GM12878 (cell line): ENCODE data around the gene C20orf96. TPM values are rescaled to one million over a fixed set of nuclear protein-coding genes. Genes with fewer than 3 reads are reported as not detected.

Source experiments
- ATAC-seq: fragments of 200-7000 bp; cut with Tn5 transposase; 3 replicates; pipeline ENCODE4 v1.9.1; 2020; ENCODE audit warnings: mild to moderate bottlenecking, moderate library complexity
- BruUV-seq: library from RNA; stranded (reverse); fragments of 400-500 nt; replicated peaks from 2 replicates; lab custom pipeline; 2021; lab: Mats Ljungman, UMichigan
- CTCF ChIA-PET: fragments of 300-600 bp; sonication (Branson Sonifier 250); formaldehyde crosslinking; extraction: SDS; loops from one replicate; lab custom pipeline; 2021; ENCODE audit warnings: inconsistent platforms; lab: Yijun Ruan, JAX
- POLR2A ChIA-PET: fragments of 350-600 bp; formaldehyde crosslinking; extraction: SDS; loops from one replicate; lab custom pipeline; 2021; ENCODE audit warnings: inconsistent platforms; lab: Charles Lee
- RAD21 ChIA-PET: fragments of 300-600 bp; sonication (Branson Sonifier 250); formaldehyde crosslinking; loops from one replicate; lab custom pipeline; 2023; ENCODE audit warnings: antibody characterized with exemption; ENCODE audit not compliant: unreplicated experiment; lab: Charles Lee
- SMC1A ChIA-PET: fragments of 300-600 bp; sonication (Branson Sonifier 250); formaldehyde crosslinking; loops from one replicate; lab custom pipeline; 2023; ENCODE audit not compliant: unreplicated experiment, uncharacterized antibody; lab: Charles Lee
- DNase-seq: peaks from one replicate; pipeline ENCODE4 v3.0.0-alpha.2; 2011; ENCODE audit warnings: low read depth, low spot score
- FAIRE-seq: peaks from 3 replicates; lab custom pipeline; 2011; peaks lifted over from hg19 to GRCh38; lab: Jason Lieb, UNC
- H2AFZ ChIP-seq: 2 replicates; pipeline ENCODE4 v1.6.0; 2011; ENCODE audit warnings: low read depth, low read length, control low read depth; ENCODE audit not compliant: control insufficient read depth
- H3K27ac ChIP-seq: 2 replicates; pipeline ENCODE4 v1.5.1; 2011; ENCODE audit warnings: control low read depth; ENCODE audit not compliant: control insufficient read depth, insufficient read depth
- H3K27me3 ChIP-seq, 2 experiments: replicated peaks in 1 of 2; 2 replicates each; pipeline versions ENCODE4 v1.6.0 to v1.6.1; 2011; ENCODE audit warnings: low read length in 1 of 2; ENCODE audit not compliant: control insufficient read depth in 2 of 2, insufficient read depth in 2 of 2
- H3K36me3 ChIP-seq, 2 experiments: 2 replicates each; pipeline ENCODE4 v1.5.1; 2011; ENCODE audit warnings: low read length in 1 of 2; ENCODE audit not compliant: control insufficient read depth in 2 of 2, insufficient read depth in 2 of 2
- H3K4me1 ChIP-seq: 2 replicates; pipeline ENCODE4 v1.6.1; 2011; ENCODE audit warnings: mild to moderate bottlenecking, low read length, moderate library complexity, mixed read lengths; ENCODE audit not compliant: control insufficient read depth, insufficient read depth
- H3K4me2 ChIP-seq: 2 replicates; pipeline ENCODE4 v1.6.0; 2011; ENCODE audit warnings: control low read depth; ENCODE audit not compliant: control insufficient read depth, insufficient read depth
- H3K4me3 ChIP-seq: fragments of 200-600 bp; sonication (generic); 2 replicates; pipeline ENCODE4 v1.5.1; 2016
- H3K79me2 ChIP-seq: 2 replicates; pipeline ENCODE4 v1.6.0; 2011; ENCODE audit warnings: low read length; ENCODE audit not compliant: control insufficient read depth, insufficient read depth
- H3K9ac ChIP-seq: 2 replicates; pipeline ENCODE4 v1.8.0; 2011; ENCODE audit warnings: low read length, control low read depth, mixed read lengths; ENCODE audit not compliant: control insufficient read depth, insufficient read depth
- H3K9me3 ChIP-seq: replicated peaks from 3 replicates; pipeline ENCODE4 v1.5.1; 2011; ENCODE audit warnings: mild to moderate bottlenecking, low read length; ENCODE audit not compliant: control insufficient read depth, insufficient read depth
- H4K20me1 ChIP-seq: 2 replicates; pipeline ENCODE4 v1.6.0; 2011; ENCODE audit not compliant: control insufficient read depth, insufficient read depth
- IRF5 ChIP-seq: fragments of 450-650 bp; IDR thresholded peaks from 2 replicates; pipeline ENCODE4 v1.6.1; 2017; ENCODE audit warnings: borderline replicate concordance
- MXI1 ChIP-seq: fragments of 150-350 bp; IDR thresholded peaks from 2 replicates; pipeline ENCODE4 v1.6.1; 2011; ENCODE audit warnings: low read depth, mild to moderate bottlenecking, inconsistent platforms, low read length, improper control_type of control experiment
- MYB ChIP-seq: fragments of 150-350 bp; IDR thresholded peaks from 2 replicates; pipeline ENCODE4 v1.6.1; 2014; ENCODE audit warnings: mild to moderate bottlenecking, low read depth, low read length, borderline replicate concordance
- RUNX3 ChIP-seq: IDR thresholded peaks from 2 replicates; pipeline ENCODE4 v1.6.1; 2012; ENCODE audit warnings: low read length, inconsistent platforms
- TARDBP ChIP-seq: IDR thresholded peaks from 2 replicates; pipeline ENCODE4 v1.6.1; 2016; ENCODE audit warnings: borderline replicate concordance
- WGBS: methylation state at CpG from one replicate; pipeline ENCODE4 v1.1.6; 2016; ENCODE audit warnings: low lambda C conversion rate; ENCODE audit not compliant: insufficient replicate concordance, insufficient coverage; ENCODE audit errors: missing lambda C conversion rate; 5-methylcytosine and 5-hydroxymethylcytosine counted together
- in situ Hi-C: fragments of 300-500 bp; cut with MboI; formaldehyde crosslinking; loops from 9 replicates; pipeline ENCODE4 v1.14.3; 2018; ENCODE audit warnings: mixed read lengths
- intact Hi-C: fragments of 100-400 bp; cut with micrococcal nuclease; formaldehyde crosslinking; loops from one replicate; pipeline ENCODE4 v1.14.2; 2022; ENCODE audit not compliant: unreplicated experiment
- polyA plus RNA-seq, 11 experiments: library from polyadenylated mRNA; depleted of rRNA in 4 of 11; unstranded in 6 of 11; stranded (reverse) in 5 of 11; fragments of >200 nt; fragmentation: Nextera tagmentation in 4 of 11; fragmentation: Illumina TruSeq in 1 of 11; extraction: Ambion mirVana in 4 of 11; extraction: Trizol in 1 of 11; gene quantifications; 1 replicate in 1 of 11; 2 replicates in 10 of 11; pipeline versions ENCODE4 v1.2.1 to v1.2.3, GENCODE V29; 2011 to 2016; ENCODE audit warnings: inconsistent platforms in 2 of 11, missing spikeins in 2 of 11, low read depth in 1 of 11
- total RNA-seq, 4 experiments: library from RNA; depleted of rRNA in 3 of 4; stranded (reverse); fragments of >200 nt in 3 of 4; fragmentation: Illumina TruSeq in 1 of 4; extraction: Trizol in 1 of 4; gene quantifications; 2 replicates each; pipeline versions ENCODE4 v1.2.1 to v1.2.3, GENCODE V29; 2013 to 2021

C20orf96 gene
- total and polyA plus RNA-seq, 10 of the 15 experiments (the other 5 are each of a cell fraction or from before 2014, with no cell fraction given): 1.4 to 8.6 (median 5.9) TPM

DNA sequence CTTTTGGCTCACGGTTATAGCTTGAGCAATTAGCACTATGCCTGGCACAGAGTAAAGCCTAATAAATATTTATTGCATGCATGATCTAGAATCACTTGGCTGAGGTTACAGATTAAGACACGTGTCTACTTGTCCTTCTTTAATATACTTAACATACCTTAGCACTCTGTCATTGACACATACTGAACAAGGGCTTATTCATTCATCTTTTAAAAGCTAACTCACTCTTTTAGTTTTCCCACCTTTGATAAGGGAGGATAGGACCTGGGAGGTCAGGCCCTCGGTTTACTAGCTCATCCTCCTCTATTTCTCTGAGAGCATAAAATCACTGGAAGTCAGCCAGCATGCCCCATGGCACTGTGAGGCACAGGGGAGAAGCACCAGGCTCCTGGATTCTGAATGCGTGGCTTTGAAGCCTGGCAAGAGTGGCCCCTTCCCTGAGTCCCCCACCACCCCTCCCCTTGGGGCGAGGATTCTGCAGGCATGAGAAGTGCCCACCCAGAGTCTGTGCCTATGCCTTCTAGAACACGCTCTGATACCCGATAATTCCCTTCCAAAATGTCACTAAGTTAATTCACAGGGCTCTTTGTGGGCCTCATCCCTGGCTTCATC is 18.0 kb upstream of the C20orf96 start:
- Histone ChIP-seq H3K79me2 (no peaks in the 10 kb centered on the region), H3K4me1 (peaks cover 4% of the 10 kb centered on the region; the same call in 1 of the 2 replicates), H3K36me3 (no peaks in the 10 kb centered on the region), H4K20me1 (no peaks in the 10 kb centered on the region), H3K4me2 (no peak overlapping the region), H3K9me3 (no peaks in the 10 kb centered on the region), H2AFZ (no peak overlapping the region), H3K27me3 (no peaks in the 10 kb centered on the region), H3K9ac (no peak overlapping the region), H3K27ac (no peak overlapping the region), H3K4me3 (no peak overlapping the region)
- TF ChIP-seq RUNX3 (no peak), MYB (no peak), IRF5 (no peak), MXI1 (no peak), TARDBP (no peak)
- ChIA-PET POLR2A (interaction anchor here (2.5 kb wide), 1 partner anchor 16 kb away, joined by 11 read pairs; the partner anchor contains the start of gene SOX12), RAD21 (interaction anchor here (1.2 to 2.7 kb wide), 3 partner anchors 10 to 42 kb away, joined by 3 to 12 read pairs (median 10); partner anchors contain the start of gene ZCCHC3), CTCF (interaction anchor here (1.1 to 2.3 kb wide), 3 partner anchors 8 to 42 kb away, joined by 5 to 12 read pairs (median 6); no protein-coding TSS in a partner anchor), SMC1A (interaction anchor here (1.0 to 1.5 kb wide), 3 partner anchors 9 to 22 kb away, joined by 3 to 6 read pairs (median 5); no protein-coding TSS in a partner anchor)
- in situ Hi-C loops (no loop called here), intact Hi-C loops (no loop called here)
- no peak for FAIRE-seq
- DNase-seq: no peak
- WGBS: 52% methylated on average over 7 of the region's 7 CpGs
- BruUV-seq: no TSS peak
- no peak for ATAC-seq
